K562 (cell line): Measurements from ENCODE around the gene ZDHHC18. TPM values are rescaled to one million over a fixed set of nuclear protein-coding genes. Genes with fewer than 3 reads are reported as not detected.

Experiments
- ATAC-seq: fragments of 200-7000 bp; cut with Tn5 transposase; 3 replicates; pipeline ENCODE4 v1.9.1; 2020; ENCODE audit warnings: moderate library complexity
- BruUV-seq: library from RNA; stranded (reverse); fragments of 400-500 nt; replicated peaks from 2 replicates; lab custom pipeline; 2021; lab: Mats Ljungman, UMichigan
- CTCF ChIA-PET: fragments of 300-600 bp; formaldehyde crosslinking; extraction: SDS; loops from one replicate; lab custom pipeline; 2021; ENCODE audit warnings: low intra/inter-chr PET ratio; lab: Yijun Ruan, JAX
- POLR2A ChIA-PET: fragments of 300-600, 350-650 bp; sonication (Branson Sonifier 250); formaldehyde crosslinking; extraction: SDS; loops from one replicate; lab custom pipeline; 2021; ENCODE audit warnings: antibody characterized with exemption, inconsistent platforms; lab: Yijun Ruan, JAX
- DNase-seq, 4 experiments: peaks; one replicate each; pipeline versions ENCODE4 v3.0.0 to v3.0.0-alpha.2; 2011 to 2018; ENCODE audit warnings: low spot score in 3 of 4, mixed read lengths in 3 of 4; ENCODE audit errors: extremely low read depth in 1 of 4
- FAIRE-seq: peaks from 2 replicates; lab custom pipeline; 2011; peaks lifted over from hg19 to GRCh38; lab: Jason Lieb, UNC
- H2AFZ ChIP-seq: 2 replicates; pipeline ENCODE4 v1.6.0; 2011; ENCODE audit warnings: low read depth, low read length, control low read depth, inconsistent platforms
- H3K27ac ChIP-seq: fragments of 200-600 bp; 3 replicates; pipeline ENCODE4 v1.8.0; 2011; ENCODE audit warnings: low read depth, mild to moderate bottlenecking, control low read depth, inconsistent platforms, low read length, moderate library complexity, mixed read lengths; ENCODE audit errors: extremely low read depth
- H3K27me3 ChIP-seq, 2 experiments: fragments of 300-600 bp in 1 of 2; 2 replicates in 1 of 2; 3 replicates in 1 of 2; pipeline versions ENCODE4 v1.6.0 to v1.8.0; 2011; ENCODE audit warnings: inconsistent platforms in 2 of 2, low read length in 2 of 2, mild to moderate bottlenecking in 1 of 2, mixed read lengths in 1 of 2, moderate library complexity in 1 of 2; ENCODE audit not compliant: control insufficient read depth in 2 of 2, insufficient read depth in 2 of 2
- H3K36me3 ChIP-seq: fragments of 300-600 bp; 3 replicates; pipeline ENCODE4 v1.8.0; 2011; ENCODE audit warnings: mild to moderate bottlenecking, low read length, inconsistent platforms; ENCODE audit not compliant: control insufficient read depth, insufficient read depth
- H3K4me1 ChIP-seq, 2 experiments: fragments of 200-600 bp in 1 of 2; replicated peaks in 1 of 2; 2 replicates in 1 of 2; 3 replicates in 1 of 2; pipeline versions ENCODE4 v1.5.1 to v1.8.0; 2011; ENCODE audit warnings: inconsistent platforms in 2 of 2, low read length in 2 of 2, mild to moderate bottlenecking in 1 of 2, mixed read lengths in 1 of 2, moderate library complexity in 1 of 2; ENCODE audit not compliant: control insufficient read depth in 2 of 2, insufficient read depth in 2 of 2
- H3K4me2 ChIP-seq: 2 replicates; pipeline ENCODE4 v1.6.1; 2011; ENCODE audit warnings: low read length, control low read depth, inconsistent platforms, mixed read lengths; ENCODE audit not compliant: insufficient read depth
- H3K4me3 ChIP-seq: fragments of 200-600 bp; sonication (generic), shearing (Covaris generic); 2 replicates; pipeline ENCODE4 v1.5.1; 2016; ENCODE audit warnings: control low read depth, inconsistent platforms
- H3K79me2 ChIP-seq: fragments of 200-600 bp; 3 replicates; pipeline ENCODE4 v1.8.0; 2011; ENCODE audit warnings: low read length, inconsistent platforms; ENCODE audit not compliant: control insufficient read depth, insufficient read depth
- H3K9ac ChIP-seq, 2 experiments: 2 replicates each; pipeline versions ENCODE4 v1.6.0 to v1.6.1; 2011; ENCODE audit warnings: low read depth in 2 of 2, low read length in 2 of 2, control low read depth in 1 of 2, inconsistent platforms in 1 of 2, mild to moderate bottlenecking in 1 of 2, mixed read lengths in 1 of 2; ENCODE audit not compliant: insufficient read depth in 1 of 2
- H3K9me1 ChIP-seq: one replicate; pipeline ENCODE4 v1.6.0; 2011; ENCODE audit warnings: inconsistent platforms, mild to moderate bottlenecking, low read length, moderate library complexity; ENCODE audit not compliant: control insufficient read depth, insufficient read depth
- H3K9me3 ChIP-seq: replicated peaks from 2 replicates; pipeline ENCODE4 v1.5.1; 2011; ENCODE audit warnings: low read depth, low read length, inconsistent platforms; ENCODE audit not compliant: control insufficient read depth, insufficient read depth
- H4K20me1 ChIP-seq: replicated peaks from 2 replicates; pipeline ENCODE4 v1.6.1; 2011; ENCODE audit warnings: low read length, inconsistent platforms, mixed read lengths; ENCODE audit not compliant: control insufficient read depth, insufficient read depth
- HLTF ChIP-seq: fragments of 450-650 bp; IDR thresholded peaks from 2 replicates; pipeline ENCODE4 v1.6.1; 2016
- KDM1A ChIP-seq, 2 experiments: fragments of 450-650 bp; IDR thresholded peaks; 2 replicates each; pipeline ENCODE4 v1.6.1; 2016; ENCODE audit warnings: mild to moderate bottlenecking in 2 of 2
- MAZ ChIP-seq, 2 experiments: fragments of 450-650 bp in 1 of 2; sonication (generic) in 1 of 2; formaldehyde crosslinking; IDR thresholded peaks in 1 of 2; conservative IDR thresholded peaks in 1 of 2; 2 replicates each; pipeline versions ENCODE4 v1.4.0 to v1.5.0; 2020; ENCODE audit warnings: mild to moderate bottlenecking in 1 of 2, missing genetic modification reagents in 1 of 2
- ZNF431 ChIP-seq: sonication (generic); formaldehyde crosslinking; IDR thresholded peaks from 2 replicates; pipeline ENCODE4 v1.8.0; 2022; ENCODE audit warnings: mild to moderate bottlenecking, missing genetic modification reagents
- ZNF668 ChIP-seq: fragments of 250-450 bp; sonication (Bioruptor Pico); IDR thresholded peaks from 2 replicates; pipeline ENCODE4 v1.8.0; 2022; ENCODE audit warnings: mild to moderate bottlenecking, inconsistent platforms
- WGBS: fragments of 100-300 bp; shearing (Covaris generic); methylation state at CpG from one replicate; pipeline ENCODE4 v1.1.6; 2016; ENCODE audit warnings: low coverage, mixed read lengths; ENCODE audit not compliant: insufficient coverage; ENCODE audit errors: missing lambda C conversion rate; 5-methylcytosine and 5-hydroxymethylcytosine counted together
- in situ Hi-C: fragments of 300-500 bp; cut with MboI; formaldehyde crosslinking; loops from 4 replicates; pipeline ENCODE4 v1.15.0; 2018; ENCODE audit warnings: inconsistent platforms, mixed read lengths
- intact Hi-C: fragments of 100-400 bp; cut with micrococcal nuclease; formaldehyde crosslinking; loops from 2 replicates; pipeline ENCODE4 v1.14.2; 2022
- polyA plus RNA-seq, 8 experiments: library from polyadenylated mRNA; depleted of rRNA in 4 of 8; stranded (reverse) in 5 of 8; unstranded in 3 of 8; fragments of >200 nt; fragmentation: Nextera tagmentation in 2 of 8; fragmentation: Illumina TruSeq in 1 of 8; extraction: Ambion mirVana in 2 of 8; extraction: Trizol in 1 of 8; gene quantifications; 2 replicates each; pipeline versions ENCODE4 v1.2.1 to v1.2.3, GENCODE V29; 2011 to 2014; ENCODE audit warnings: inconsistent platforms in 1 of 8, missing spikeins in 1 of 8
- total RNA-seq, 7 experiments: library from RNA; depleted of rRNA in 6 of 7; stranded (reverse); fragments of >200 nt in 6 of 7; fragmentation: Illumina TruSeq in 2 of 7; extraction: Trizol in 2 of 7; gene quantifications; 2 replicates each; pipeline versions ENCODE4 v1.2.1 to v1.2.3, GENCODE V29; 2011 to 2021; ENCODE audit warnings: low replicate concordance in 1 of 7

Gene ZDHHC18
- total and polyA plus RNA-seq, 9 of the 15 experiments (the other 6 are each of a cell fraction or from before 2014, with no cell fraction given), result 0.42 to 35.6 (median 15.8) TPM

DNA sequence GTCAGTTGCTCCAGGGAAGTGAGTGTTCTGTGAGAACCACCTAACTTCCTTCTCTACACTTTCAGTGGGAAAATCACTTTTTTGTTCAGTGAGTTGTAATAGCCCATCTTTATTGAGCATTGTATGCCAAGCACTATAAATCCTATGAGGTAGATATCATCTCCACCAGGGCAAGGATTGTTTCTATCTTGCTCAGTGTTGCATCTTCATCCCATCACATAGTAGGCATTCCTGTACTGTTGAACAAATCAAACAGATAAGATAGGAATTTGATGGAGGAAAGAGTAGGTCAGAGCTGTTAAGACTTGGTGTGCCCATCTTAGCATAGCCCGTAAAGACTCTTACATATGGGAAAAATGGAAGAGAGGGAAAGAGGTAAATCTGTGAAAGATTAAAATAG is 41.6 kb upstream of the ZDHHC18 start:
- Histone ChIP-seq H3K36me3 (peaks cover 40% of the 10 kb centered on the region), H3K4me2 (no peak overlapping the region), H3K27ac (peak overlapping the region; percentile 61), H3K9me1 (peaks cover 4% of the 10 kb centered on the region), H3K9ac (peak overlapping the region in 1 of 2 experiments; percentile 5; a peak in 2 of 4 replicates), H3K79me2 (peaks cover 74% of the 10 kb centered on the region), H3K27me3 (no peaks in the 10 kb centered on the region), H2AFZ (no peak overlapping the region), H3K4me1 (peaks cover 53 to 75% of the 10 kb centered on the region in 2 experiments), H4K20me1 (peaks cover 6% of the 10 kb centered on the region; the same call in 1 of the 2 replicates), H3K4me3 (no peak overlapping the region), H3K9me3 (no peaks in the 10 kb centered on the region)
- TF ChIP-seq ZNF431, result 0 out of 2 replicates have a peak, but pooled peaks have one; percentile 47
- 0 out of 4 replicates have a peak, but pooled peaks of 1 of the 2 experiments have one; percentile 4 for TF ChIP-seq MAZ (CRISPR knock-in tag; conservative IDR thresholded peaks at IDR 0.05 in 1 of 2, IDR thresholded peaks at IDR 0.05 in 1 of 2)
- TF ChIP-seq ZNF668 (CRISPR knock-in tag), result 0 out of 2 replicates have a peak, but pooled peaks have one; percentile 10
- no peak for TF ChIP-seq HLTF
- TF ChIP-seq KDM1A (IDR thresholded peaks at IDR 0.05), result peak in 1 of 2 experiments; percentile 17; a peak in 1 of 4 replicates
- POLR2A ChIA-PET, result interaction anchor here (0.5 to 9.2 kb wide), 14 partner anchors 8 to 294 kb away, joined by 3 to 112 read pairs (median 6); partner anchors contain the start of gene ARID1A
- in situ Hi-C loops (no loop called here), intact Hi-C loops (loop anchor here (5.0 kb wide), 1 partner anchor 298 kb away; no protein-coding TSS in a partner anchor)
- ATAC-seq, result no peak
- DNase-seq, result no peak
- FAIRE-seq, result no peak
- BruUV-seq, result no TSS peak
- WGBS, result 74% methylated on average over 1 of the region's 1 CpG
- CTCF ChIA-PET, result no interaction called here
